GM12801 (cell line): ENCODE measurements around the gene PTBP3.

ENCODE experiments used
- TF ChIP-seq, protein P1 (sequence below): IDR thresholded peaks from one replicate; pipeline ENCODE4 v1.5.1; 2011; ENCODE audit warnings: control low read depth; ENCODE audit not compliant: insufficient read length; ENCODE audit errors: extremely low read depth

PTBP3 gene

DNA sequence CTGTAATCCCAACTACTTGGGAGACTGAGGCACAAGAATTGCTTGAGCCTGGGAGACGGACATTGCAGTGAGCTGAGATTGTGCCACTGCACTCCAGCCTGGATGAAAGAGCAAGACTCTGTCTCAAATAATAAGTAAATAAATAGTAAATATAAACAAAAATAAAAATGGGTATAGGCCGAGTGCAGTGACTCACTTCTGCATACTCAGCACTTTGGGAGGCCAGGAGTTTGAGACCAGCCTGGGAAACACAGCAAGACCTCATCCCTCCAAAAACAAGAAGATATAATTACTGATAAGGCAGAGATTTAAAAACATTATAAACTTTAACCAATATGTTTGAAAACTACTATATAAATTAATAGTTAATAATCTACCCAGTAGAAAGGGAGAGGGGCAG lies 120.5 kb downstream of the PTBP3 start:
- TF ChIP-seq, protein P1, sequence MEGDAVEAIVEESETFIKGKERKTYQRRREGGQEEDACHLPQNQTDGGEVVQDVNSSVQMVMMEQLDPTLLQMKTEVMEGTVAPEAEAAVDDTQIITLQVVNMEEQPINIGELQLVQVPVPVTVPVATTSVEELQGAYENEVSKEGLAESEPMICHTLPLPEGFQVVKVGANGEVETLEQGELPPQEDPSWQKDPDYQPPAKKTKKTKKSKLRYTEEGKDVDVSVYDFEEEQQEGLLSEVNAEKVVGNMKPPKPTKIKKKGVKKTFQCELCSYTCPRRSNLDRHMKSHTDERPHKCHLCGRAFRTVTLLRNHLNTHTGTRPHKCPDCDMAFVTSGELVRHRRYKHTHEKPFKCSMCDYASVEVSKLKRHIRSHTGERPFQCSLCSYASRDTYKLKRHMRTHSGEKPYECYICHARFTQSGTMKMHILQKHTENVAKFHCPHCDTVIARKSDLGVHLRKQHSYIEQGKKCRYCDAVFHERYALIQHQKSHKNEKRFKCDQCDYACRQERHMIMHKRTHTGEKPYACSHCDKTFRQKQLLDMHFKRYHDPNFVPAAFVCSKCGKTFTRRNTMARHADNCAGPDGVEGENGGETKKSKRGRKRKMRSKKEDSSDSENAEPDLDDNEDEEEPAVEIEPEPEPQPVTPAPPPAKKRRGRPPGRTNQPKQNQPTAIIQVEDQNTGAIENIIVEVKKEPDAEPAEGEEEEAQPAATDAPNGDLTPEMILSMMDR, result no peak

GRCh38 chr9:112207451-112207850 lies 126.0 kb downstream of the PTBP3 start:
- TF ChIP-seq, protein P1, result no peak

DNA sequence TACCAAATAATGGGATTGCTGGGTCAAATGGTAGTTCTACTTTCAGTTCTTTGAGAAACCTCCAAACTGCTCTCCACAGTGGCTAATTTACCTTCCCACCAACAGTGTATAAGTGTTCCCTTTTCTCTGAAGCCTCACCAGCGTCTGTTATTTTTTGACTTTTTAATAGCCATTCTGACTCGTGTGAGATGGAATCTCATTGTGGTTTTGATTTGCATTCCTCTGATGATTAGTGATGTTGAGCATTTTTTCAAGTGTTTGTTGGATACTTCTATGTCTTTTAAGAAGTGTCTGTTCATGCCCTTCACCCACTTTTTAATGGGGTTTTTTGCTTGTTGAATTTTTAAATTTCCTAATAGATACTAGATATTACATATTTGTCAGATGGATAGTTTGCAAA lies 129.9 kb downstream of the PTBP3 start:
- TF ChIP-seq, protein P1, result no peak

DNA sequence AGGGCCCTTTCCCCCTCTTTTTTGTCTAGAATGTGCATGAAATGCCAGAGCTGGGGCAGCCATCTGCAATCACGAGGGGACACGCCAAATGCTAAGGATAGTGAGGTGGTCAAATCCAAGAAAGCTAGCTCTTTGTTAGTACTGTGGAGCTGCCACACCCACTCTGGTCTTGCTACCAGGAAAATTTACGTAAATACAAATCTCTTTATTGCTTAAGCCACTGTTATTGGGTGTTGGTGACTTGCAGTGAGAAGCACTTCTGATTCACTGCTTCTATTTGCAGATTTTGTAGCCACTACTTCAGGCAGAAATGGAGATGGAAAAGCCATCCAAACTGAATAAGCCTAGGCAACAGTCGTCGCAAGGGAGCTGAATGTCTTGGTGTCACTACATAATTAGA lies 132.7 kb downstream of the PTBP3 start:
- TF ChIP-seq, protein P1, result no peak

DNA sequence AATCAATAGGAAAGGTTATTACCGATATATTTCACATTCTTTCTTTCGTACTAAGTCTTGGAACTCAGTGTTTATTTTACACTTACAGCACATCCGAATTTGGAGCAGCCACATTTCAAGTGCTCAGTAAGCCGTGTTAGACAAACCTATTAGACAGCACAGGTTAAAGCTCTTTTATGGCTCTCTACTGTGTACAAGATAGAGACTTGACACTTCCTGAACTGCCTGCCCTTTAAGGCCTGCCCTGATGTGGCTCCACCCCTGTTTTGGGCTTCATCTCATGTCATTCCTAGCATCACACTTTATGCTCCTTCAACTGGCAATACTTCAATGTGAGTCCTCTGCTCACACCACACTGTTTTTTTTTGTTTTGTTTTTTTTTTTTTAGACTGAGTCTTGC lies 134.8 kb downstream of the PTBP3 start:
- TF ChIP-seq, protein P1, result no peak

DNA sequence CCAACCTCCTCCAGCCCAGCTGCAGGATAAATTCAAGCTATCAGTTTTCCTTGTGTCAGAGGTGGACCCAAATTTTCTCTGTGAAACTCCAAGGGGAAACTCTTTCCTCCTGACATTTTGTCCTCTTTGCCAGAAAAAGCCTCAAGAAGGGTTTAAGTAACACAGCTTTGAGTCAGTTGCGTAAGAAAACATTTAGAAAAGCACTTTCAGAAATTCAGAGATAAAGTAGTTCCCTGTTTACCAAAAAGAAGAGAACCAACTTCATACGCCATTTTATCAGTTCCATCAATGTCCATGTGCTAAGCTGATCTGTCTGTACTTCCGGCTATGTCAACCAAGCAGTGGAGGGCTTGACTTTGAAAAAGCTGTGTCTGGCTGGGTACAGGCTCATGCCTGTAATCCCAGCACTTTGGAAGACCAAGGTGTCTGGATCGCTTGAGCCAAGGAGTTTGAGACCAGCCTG lies 138.4 kb downstream of the PTBP3 start:
- TF ChIP-seq, protein P1, result no peak

GRCh38 chr9:112193572-112194288 lies 139.7 kb downstream of the PTBP3 start:
- TF ChIP-seq, protein P1, result no peak
